HS-27A (cell line): ENCODE results near the gene LY6G5B.
"Not testable (repeated sequence)": the region's sequence is repeated elsewhere in the genome, so short reads cannot be mapped to it uniquely, and the experiment has no call there.

Experiments used
- DNase-seq: peaks from one replicate; pipeline ENCODE4 v3.0.0-alpha.2; 2012; ENCODE audit warnings: low read depth, missing footprints

LY6G5B gene

GRCh38 chr6:31691078-31691463 lies 21.3 kb downstream of the LY6G5B start:
- DNase-seq: no peak

- DNase-seq: no peak
Observed at GRCh38 chr6:31691564-31692108, 21.9 kb downstream of the LY6G5B start.

- no peak for DNase-seq
Observed at GRCh38 chr6:31692353-31692752, 22.6 kb downstream of the LY6G5B start.

DNA sequence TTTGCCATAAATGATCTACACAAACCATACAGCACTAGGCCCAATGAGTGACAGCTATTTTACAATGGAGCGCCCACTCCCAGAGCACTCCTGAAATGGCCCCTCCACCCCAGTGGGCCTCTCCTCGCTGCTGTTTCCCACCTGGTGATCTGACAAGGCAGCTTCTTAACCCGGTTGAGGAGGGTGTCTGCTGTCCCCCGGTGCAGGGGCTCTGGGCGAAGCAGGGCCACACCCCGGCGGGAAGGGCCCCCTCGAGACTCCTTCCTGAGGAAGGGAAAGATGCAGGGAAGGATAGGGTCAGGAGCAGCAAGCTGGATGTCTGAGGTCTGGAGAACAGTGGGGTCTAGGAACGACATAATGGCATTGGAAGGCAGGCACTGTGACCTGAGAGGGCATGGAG lies 23.1 kb downstream of the LY6G5B start:
- DNase-seq: no peak

DNA sequence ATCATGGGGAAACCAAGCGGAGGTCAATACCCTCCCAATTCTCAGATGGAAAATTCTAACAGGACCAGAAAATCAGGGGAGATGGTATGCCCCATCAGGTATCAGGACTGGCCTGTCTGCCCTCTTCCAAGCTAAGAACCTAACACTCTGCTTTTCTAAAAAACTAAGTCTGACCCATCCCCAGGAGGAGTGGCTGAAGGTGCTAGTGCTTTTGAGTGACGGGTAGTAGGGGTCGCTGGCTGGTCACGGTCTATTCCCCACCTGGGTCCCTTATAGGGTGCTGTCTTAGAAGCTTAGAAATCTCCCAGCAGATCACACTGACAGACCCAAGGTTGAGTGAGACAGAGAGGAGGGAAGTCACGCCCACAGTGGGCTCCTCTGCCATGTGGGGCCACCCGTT lies 23.8 kb downstream of the LY6G5B start:
- DNase-seq: no peak

DNA sequence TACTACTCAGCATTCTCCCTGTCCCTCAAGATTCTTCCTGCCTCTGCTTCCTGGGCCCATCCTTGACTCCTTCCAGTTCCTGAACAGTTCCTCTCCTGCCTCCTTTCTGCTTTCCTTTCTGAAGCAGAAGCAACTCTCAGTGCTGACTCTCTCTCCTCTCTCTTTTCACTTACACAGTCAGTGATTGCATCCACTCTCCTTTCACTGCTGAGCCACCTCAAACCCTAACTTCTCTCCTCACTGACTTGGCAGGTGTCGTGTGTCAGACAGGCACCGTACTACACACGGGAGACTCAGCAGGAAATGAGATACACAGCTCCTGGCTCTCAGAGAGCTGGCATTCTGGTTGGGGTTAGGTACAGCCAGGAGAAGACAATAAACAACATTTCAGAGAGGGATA lies 27.8 kb downstream of the LY6G5B start:
- no peak for DNase-seq

- no peak for DNase-seq
Observed at GRCh38 chr6:31700740-31701401, 31.1 kb downstream of the LY6G5B start.

GRCh38 chr6:31701666-31702404 lies 32.1 kb downstream of the LY6G5B start:
- no peak for DNase-seq

DNA sequence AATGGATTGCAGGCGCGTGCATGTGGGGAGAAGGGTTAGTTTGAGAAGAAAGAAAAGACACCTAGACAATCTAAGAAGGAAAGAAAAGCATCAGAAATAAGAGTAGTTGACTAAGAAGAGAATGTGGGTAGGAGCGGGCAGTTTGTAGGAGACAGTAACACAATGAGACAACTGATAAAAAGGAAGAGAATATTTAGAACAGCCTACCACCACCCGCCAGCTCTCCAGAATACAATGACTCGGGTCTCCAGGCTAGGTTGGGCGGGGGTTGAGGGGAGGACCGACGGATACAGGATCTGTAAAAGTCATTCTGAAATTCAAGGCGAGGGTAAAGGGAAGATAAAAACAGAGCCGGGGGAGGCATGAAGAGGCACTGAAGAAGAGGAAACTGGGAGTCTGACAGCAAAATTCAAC lies 32.6 kb downstream of the LY6G5B start:
- no peak for DNase-seq

- peak; percentile 94 for DNase-seq
Observed at GRCh38 chr6:31702819-31703716, 33.3 kb downstream of the LY6G5B start, which contains the start of gene ABHD16A. Gene ABHD16A, minus strand, starts transcription at chr6:31703324. Its CDS starts 43 bp downstream, at chr6:31703281.

DNA sequence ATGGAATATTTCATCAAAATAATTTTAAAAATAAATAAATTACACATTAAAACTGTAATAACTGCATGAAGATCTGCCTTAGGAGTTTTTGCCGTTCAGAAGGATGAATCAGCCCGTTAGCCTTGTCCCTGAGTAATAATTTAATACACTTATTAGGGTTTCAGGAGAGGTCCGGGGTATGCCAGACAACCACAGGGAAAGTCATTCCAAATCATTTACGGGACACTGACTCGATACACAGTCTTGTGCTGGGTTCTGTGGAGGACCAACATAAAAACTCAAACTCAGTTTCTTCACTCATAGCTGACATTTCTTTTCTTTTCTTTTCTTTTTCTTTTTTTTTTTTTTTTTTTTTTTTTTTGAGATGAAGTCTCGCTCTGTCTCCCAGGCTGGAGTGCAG lies 36.2 kb downstream of the LY6G5B start:
- no peak for DNase-seq

- no peak for DNase-seq
Observed at GRCh38 chr6:31706599-31706998, 36.8 kb downstream of the LY6G5B start, which contains the start of gene LY6G6F. Gene LY6G6F, plus strand, starts transcription at chr6:31706866. Its CDS starts 41 bp downstream, at chr6:31706907.

GRCh38 chr6:31707701-31708100 lies 37.9 kb downstream of the LY6G5B start:
- DNase-seq: no peak

DNA sequence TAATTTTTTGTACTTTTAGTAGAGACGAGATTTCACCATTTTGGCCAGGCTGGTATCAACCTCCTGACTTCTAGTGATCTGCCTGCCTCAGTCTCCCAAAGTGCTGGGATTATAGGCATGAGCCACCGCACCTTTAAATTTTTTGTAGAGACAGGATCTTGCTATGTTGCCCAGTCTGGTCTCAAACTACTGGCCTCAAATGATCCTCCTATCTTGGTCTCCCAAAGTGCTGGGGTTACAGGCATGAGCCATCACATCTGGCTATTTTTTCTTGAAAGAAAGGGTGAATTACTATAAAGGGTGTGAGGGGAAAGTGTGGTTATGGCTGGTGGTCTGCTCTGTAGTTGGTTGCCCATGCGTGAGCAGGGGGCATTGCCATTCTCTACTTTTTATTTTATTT lies 38.4 kb downstream of the LY6G5B start:
- no peak for DNase-seq

- not testable (repeated sequence) for DNase-seq
Observed at GRCh38 chr6:31709157-31709556, 39.4 kb downstream of the LY6G5B start.

GRCh38 chr6:31710523-31711219 lies 40.9 kb downstream of the LY6G5B start:
- no peak for DNase-seq

- no peak for DNase-seq
Observed at GRCh38 chr6:31711233-31711632, 41.5 kb downstream of the LY6G5B start.

GRCh38 chr6:31712296-31712695 lies 42.5 kb downstream of the LY6G5B start:
- no peak for DNase-seq

GRCh38 chr6:31713465-31713864 lies 43.7 kb downstream of the LY6G5B start:
- DNase-seq: no peak

DNA sequence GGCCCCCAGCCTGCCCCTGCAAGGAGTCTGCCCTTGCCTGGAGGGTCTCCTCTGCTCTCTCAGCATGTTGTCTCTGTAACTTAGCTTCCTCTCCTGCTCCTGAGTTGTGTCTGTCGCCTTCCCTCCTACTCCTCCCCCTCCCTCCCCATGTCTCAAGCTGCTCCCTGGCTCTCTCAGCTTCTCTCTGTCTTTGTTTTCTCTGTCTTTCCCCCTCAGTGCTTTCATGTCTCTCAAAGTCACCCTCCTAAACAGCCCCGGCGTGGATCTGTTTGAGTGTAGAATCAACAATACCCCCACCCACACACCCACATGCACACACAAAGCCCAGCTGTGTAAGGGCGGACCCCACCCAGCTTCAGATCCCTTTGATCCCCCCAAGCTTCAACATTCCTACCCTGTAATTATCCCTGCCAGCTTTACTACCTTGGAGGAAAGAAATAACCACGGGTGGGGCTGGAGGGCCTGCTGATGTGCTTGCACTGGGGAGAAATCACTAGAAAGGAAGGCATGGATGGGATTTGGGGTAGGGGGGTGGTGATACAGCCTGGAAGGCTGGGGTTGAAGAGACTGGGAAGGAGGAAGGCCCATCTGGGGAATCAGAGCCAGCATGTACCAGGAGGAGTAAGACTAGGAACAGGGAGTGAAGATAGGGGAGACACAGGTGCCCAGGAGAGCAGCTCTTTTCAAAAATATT lies 44.4 kb downstream of the LY6G5B start:
- DNase-seq: no peak
